HepG2 (cell line): ENCODE data around the gene OSCP1. TPM values are rescaled to one million over a fixed set of nuclear protein-coding genes. Genes with fewer than 3 reads are reported as not detected.

Source experiments
- ESRRA ChIP-seq: sonication (generic); formaldehyde crosslinking; IDR thresholded peaks from 2 replicates; pipeline ENCODE4 v1.5.1; 2020; ENCODE audit warnings: mild to moderate bottlenecking, low read depth, missing genetic modification reagents
- FOXP1 ChIP-seq, 2 experiments: fragments of 450-650 bp in 1 of 2; IDR thresholded peaks; 2 replicates each; pipeline ENCODE4 v1.6.1; 2017 to 2018; ENCODE audit warnings: antibody characterized with exemption in 1 of 2
- GTF3A ChIP-seq: sonication (generic); formaldehyde crosslinking; conservative IDR thresholded peaks from 2 replicates; pipeline ENCODE4 v1.4.0; 2020; ENCODE audit warnings: mild to moderate bottlenecking, missing genetic modification reagents
- HIVEP1 ChIP-seq: sonication (generic); formaldehyde crosslinking; IDR thresholded peaks from 2 replicates; pipeline ENCODE4 v1.4.0; 2020; ENCODE audit warnings: mild to moderate bottlenecking, missing genetic modification reagents
- HNF4G ChIP-seq, 2 experiments: sonication (generic) in 1 of 2; formaldehyde crosslinking in 1 of 2; IDR thresholded peaks; 2 replicates each; pipeline versions ENCODE4 v1.4.0 to v1.6.1; 2011 to 2020; ENCODE audit warnings: borderline replicate concordance in 2 of 2, low read depth in 2 of 2, mild to moderate bottlenecking in 2 of 2, low read length in 1 of 2, missing genetic modification reagents in 1 of 2, moderate library complexity in 1 of 2
- KDM3A ChIP-seq: IDR thresholded peaks from 2 replicates; pipeline ENCODE4 v1.6.1; 2018; ENCODE audit warnings: low read depth, missing compliant biosample characterization
- MTA3 ChIP-seq: sonication (generic); formaldehyde crosslinking; IDR thresholded peaks from 2 replicates; pipeline ENCODE4 v1.4.0; 2020; ENCODE audit warnings: missing genetic modification reagents
- NFE2L2 ChIP-seq: fragments of 150-350 bp; IDR thresholded peaks from 2 replicates; pipeline ENCODE4 v1.6.1; 2014; ENCODE audit warnings: low read length
- SMAD9 ChIP-seq: sonication (generic); formaldehyde crosslinking; IDR thresholded peaks from 2 replicates; pipeline ENCODE4 v1.5.1; 2020; ENCODE audit warnings: mild to moderate bottlenecking, missing genetic modification reagents
- SRSF9 ChIP-seq: fragments of 200-400 bp; formaldehyde crosslinking; IDR thresholded peaks from 2 replicates; pipeline ENCODE4 v1.6.1; 2018; ENCODE audit warnings: borderline replicate concordance, mild to moderate bottlenecking, low read depth, low read length; ENCODE audit not compliant: insufficient read depth, poor library complexity, severe bottlenecking
- STAG1 ChIP-seq: sonication (generic); formaldehyde crosslinking; IDR thresholded peaks from 2 replicates; pipeline ENCODE4 v1.4.0; 2020; ENCODE audit warnings: missing genetic modification reagents
- TMF1 ChIP-seq: sonication (generic); formaldehyde crosslinking; IDR thresholded peaks from 2 replicates; pipeline ENCODE4 v1.8.1; 2022; ENCODE audit warnings: low read depth, missing genetic modification reagents
- ZBTB1 ChIP-seq: sonication (generic); formaldehyde crosslinking; IDR thresholded peaks from 2 replicates; pipeline ENCODE4 v1.4.0; 2020; ENCODE audit warnings: missing genetic modification reagents, borderline replicate concordance
- ZFP36L1 ChIP-seq: sonication (generic); formaldehyde crosslinking; IDR thresholded peaks from 2 replicates; pipeline ENCODE4 v1.8.0; 2022; ENCODE audit warnings: mild to moderate bottlenecking, missing genetic modification reagents, moderate library complexity
- ZMYM4 ChIP-seq: sonication (generic); formaldehyde crosslinking; IDR thresholded peaks from 2 replicates; pipeline ENCODE4 v1.8.1; 2023; ENCODE audit warnings: mild to moderate bottlenecking, missing genetic modification reagents
- ZNF124 ChIP-seq: sonication (generic); formaldehyde crosslinking; IDR thresholded peaks from 2 replicates; pipeline ENCODE4 v1.4.0; 2020; ENCODE audit warnings: missing genetic modification reagents
- ZNF414 ChIP-seq: sonication (generic); formaldehyde crosslinking; IDR thresholded peaks from 2 replicates; pipeline ENCODE4 v1.5.0; 2020; ENCODE audit warnings: missing genetic modification reagents
- ZNF44 ChIP-seq: sonication (generic); formaldehyde crosslinking; IDR thresholded peaks from 2 replicates; pipeline ENCODE4 v1.5.1; 2020; ENCODE audit warnings: mild to moderate bottlenecking, missing genetic modification reagents
- ZNF451 ChIP-seq: sonication (generic); formaldehyde crosslinking; IDR thresholded peaks from 2 replicates; pipeline ENCODE4 v1.5.0; 2020; ENCODE audit warnings: mild to moderate bottlenecking, missing genetic modification reagents
- ZNF558 ChIP-seq: sonication (generic); formaldehyde crosslinking; IDR thresholded peaks from 2 replicates; pipeline ENCODE4 v1.9.0; 2022; ENCODE audit warnings: mild to moderate bottlenecking, missing genetic modification reagents, borderline replicate concordance
- polyA plus RNA-seq, 8 experiments: library from polyadenylated mRNA; depleted of rRNA in 3 of 8; stranded (reverse) in 7 of 8; unstranded in 1 of 8; fragments of >200 nt; fragmentation: Illumina TruSeq in 4 of 8; extraction: Trizol in 4 of 8; gene quantifications; 2 replicates each; pipeline versions ENCODE4 v1.2.1 to v1.2.3, GENCODE V29; 2011 to 2016; ENCODE audit warnings: low read depth in 4 of 8, missing spikeins in 1 of 8, mixed read lengths in 1 of 8; ENCODE audit not compliant: insufficient read depth in 1 of 8
- total RNA-seq, 5 experiments: library from RNA; depleted of rRNA; stranded (reverse); fragments of >200 nt; fragmentation: Illumina TruSeq; extraction: Trizol; gene quantifications; 2 replicates each; pipeline ENCODE4 v1.2.3, GENCODE V29; 2016; ENCODE audit warnings: low read depth in 1 of 5
- TF ChIP-seq, protein P1 (sequence below): sonication (generic); formaldehyde crosslinking; IDR thresholded peaks from 2 replicates; pipeline ENCODE4 v1.4.0; 2020; ENCODE audit warnings: missing genetic modification reagents
- TF ChIP-seq, protein P2 (sequence below): sonication (generic); formaldehyde crosslinking; IDR thresholded peaks from 2 replicates; pipeline ENCODE4 v1.5.0; 2020; ENCODE audit warnings: missing genetic modification reagents, mild to moderate bottlenecking, borderline replicate concordance
- TF ChIP-seq, protein P3 (sequence below): sonication (generic); formaldehyde crosslinking; IDR thresholded peaks from 2 replicates; pipeline ENCODE4 v1.8.0; 2023; ENCODE audit warnings: mild to moderate bottlenecking, missing genetic modification reagents

Gene OSCP1
- total and polyA plus RNA-seq, 2 of the 13 experiments (the other 11 are each of a cell fraction or from before 2014, with no cell fraction given), result 0.60 to 0.84 TPM

GRCh38 chr1:36397378-36398230 lies 52.6 kb downstream of the OSCP1 start, which contains the start of gene LSM10 (continued):
- TF ChIP-seq FOXP1 (IDR thresholded peaks at IDR 0.05) (no peak), FOXP1 (CRISPR knock-in tag; IDR thresholded peaks at IDR 0.05) (0 out of 2 replicates have a peak, but pooled peaks have one; percentile 20), ZNF414 (CRISPR knock-in tag) (no peak), ZBTB1 (CRISPR knock-in tag) (no peak), HNF4G (IDR thresholded peaks at IDR 0.05; ENCODE audit: borderline replicate concordance, low read depth, low read length) (no peak), HNF4G (CRISPR knock-in tag; IDR thresholded peaks at IDR 0.05; ENCODE audit: borderline replicate concordance, low read depth) (0 out of 2 replicates have a peak, but pooled peaks have one; percentile 31), ZNF124 (CRISPR knock-in tag) (no peak; the same call in 1 of the 2 replicates), MTA3 (CRISPR knock-in tag) (no peak), GTF3A (CRISPR knock-in tag) (no peak), HIVEP1 (peak; percentile 36; the same call in 1 of the 2 replicates), SRSF9 (no peak), ZNF451 (CRISPR knock-in tag) (no peak), ZNF558 (CRISPR knock-in tag) (no peak; the same call in 1 of the 2 replicates), ZFP36L1 (no peak), KDM3A (CRISPR knock-in tag) (peak; percentile 50; the same call in 1 of the 2 replicates), ZNF44 (CRISPR knock-in tag) (0 out of 2 replicates have a peak, but pooled peaks have one; percentile 41), ESRRA (CRISPR knock-in tag) (no peak), ZMYM4 (CRISPR knock-in tag) (peak; percentile 46; the same call in 1 of the 2 replicates), NFE2L2 (no peak), STAG1 (CRISPR knock-in tag) (no peak), SMAD9 (CRISPR knock-in tag) (0 out of 2 replicates have a peak, but pooled peaks have one; percentile 23), TMF1 (CRISPR knock-in tag) (no peak)
- TF ChIP-seq, protein P1, sequence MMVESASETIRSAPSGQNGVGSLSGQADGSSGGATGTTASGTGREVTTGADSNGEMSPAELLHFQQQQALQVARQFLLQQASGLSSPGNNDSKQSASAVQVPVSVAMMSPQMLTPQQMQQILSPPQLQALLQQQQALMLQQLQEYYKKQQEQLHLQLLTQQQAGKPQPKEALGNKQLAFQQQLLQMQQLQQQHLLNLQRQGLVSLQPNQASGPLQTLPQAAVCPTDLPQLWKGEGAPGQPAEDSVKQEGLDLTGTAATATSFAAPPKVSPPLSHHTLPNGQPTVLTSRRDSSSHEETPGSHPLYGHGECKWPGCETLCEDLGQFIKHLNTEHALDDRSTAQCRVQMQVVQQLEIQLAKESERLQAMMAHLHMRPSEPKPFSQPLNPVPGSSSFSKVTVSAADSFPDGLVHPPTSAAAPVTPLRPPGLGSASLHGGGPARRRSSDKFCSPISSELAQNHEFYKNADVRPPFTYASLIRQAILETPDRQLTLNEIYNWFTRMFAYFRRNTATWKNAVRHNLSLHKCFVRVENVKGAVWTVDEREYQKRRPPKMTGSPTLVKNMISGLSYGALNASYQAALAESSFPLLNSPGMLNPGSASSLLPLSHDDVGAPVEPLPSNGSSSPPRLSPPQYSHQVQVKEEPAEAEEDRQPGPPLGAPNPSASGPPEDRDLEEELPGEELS, result peak; percentile 49; the same call in 1 of the 2 replicates
- TF ChIP-seq, protein P2, sequence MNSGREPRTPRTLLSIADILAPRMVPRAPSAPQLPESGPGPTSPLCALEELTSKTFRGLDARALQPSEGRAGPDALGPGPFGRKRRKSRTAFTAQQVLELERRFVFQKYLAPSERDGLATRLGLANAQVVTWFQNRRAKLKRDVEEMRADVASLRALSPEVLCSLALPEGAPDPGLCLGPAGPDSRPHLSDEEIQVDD (CRISPR knock-in tag), result 0 out of 2 replicates have a peak, but pooled peaks have one; percentile 12
- TF ChIP-seq, protein P3, sequence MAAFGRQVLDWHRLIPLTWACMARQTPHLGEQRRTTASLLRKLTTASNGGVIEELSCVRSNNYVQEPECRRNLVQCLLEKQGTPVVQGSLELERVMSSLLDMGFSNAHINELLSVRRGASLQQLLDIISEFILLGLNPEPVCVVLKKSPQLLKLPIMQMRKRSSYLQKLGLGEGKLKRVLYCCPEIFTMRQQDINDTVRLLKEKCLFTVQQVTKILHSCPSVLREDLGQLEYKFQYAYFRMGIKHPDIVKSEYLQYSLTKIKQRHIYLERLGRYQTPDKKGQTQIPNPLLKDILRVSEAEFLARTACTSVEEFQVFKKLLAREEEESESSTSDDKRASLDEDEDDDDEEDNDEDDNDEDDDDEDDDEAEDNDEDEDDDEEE (CRISPR knock-in tag), result no peak
